Thymus (tissue), 11 donors: ENCODE results near the gene BID. TPM values are rescaled to one million over a fixed set of nuclear protein-coding genes. Genes with fewer than 3 reads are reported as not detected.

Source experiments
- DNase-seq, 9 donors: peaks; one replicate each; pipeline ENCODE4 v3.0.0-alpha.2; 2013; ENCODE audit warnings: low spot score in 9 of 9, low read depth in 6 of 9, missing footprints in 1 of 9
- H3K27ac ChIP-seq, 2 donors: one replicate each; pipeline ENCODE4 v1.5.1; 2013; ENCODE audit warnings: control low read depth in 1 of 2, low read depth in 1 of 2, low read length in 1 of 2, mild to moderate bottlenecking in 1 of 2, moderate library complexity in 1 of 2
- H3K27me3 ChIP-seq, 2 donors: one replicate each; pipeline ENCODE4 v1.5.1; 2013; ENCODE audit warnings: low read length in 1 of 2; ENCODE audit not compliant: control insufficient read depth in 2 of 2, insufficient read depth in 1 of 2
- H3K36me3 ChIP-seq, 2 donors: one replicate each; pipeline ENCODE4 v1.5.1; 2013; ENCODE audit warnings: low read length in 1 of 2, mild to moderate bottlenecking in 1 of 2, moderate library complexity in 1 of 2; ENCODE audit not compliant: control insufficient read depth in 2 of 2, insufficient read depth in 2 of 2
- H3K4me1 ChIP-seq, 2 donors: one replicate each; pipeline ENCODE4 v1.5.1; 2013; ENCODE audit warnings: low read length in 2 of 2; ENCODE audit not compliant: control insufficient read depth in 2 of 2, insufficient read depth in 2 of 2
- H3K4me3 ChIP-seq, 2 donors: one replicate each; pipeline ENCODE4 v1.5.1; 2013; ENCODE audit warnings: low read length in 2 of 2, control low read depth in 1 of 2, mild to moderate bottlenecking in 1 of 2
- H3K9me3 ChIP-seq, 2 donors: one replicate each; pipeline ENCODE4 v1.5.1; 2013; ENCODE audit warnings: low read length in 1 of 2, mild to moderate bottlenecking in 1 of 2; ENCODE audit not compliant: control insufficient read depth in 2 of 2, insufficient read depth in 1 of 2
- WGBS: extraction: QIAGEN DNeasy Blood & Tissue Kit; methylation state at CpG from one replicate; pipeline ENCODE4 v1.1.7; 2013; 5-methylcytosine and 5-hydroxymethylcytosine counted together
- polyA plus RNA-seq: library from polyadenylated mRNA; stranded (reverse); fragments of 200-250 nt; gene quantifications from one replicate; pipeline ENCODE4 v1.2.3, GENCODE V29; 2013
- total RNA-seq: library from RNA; stranded (reverse); fragments of 120-200 nt; gene quantifications from one replicate; pipeline ENCODE4 v1.2.4, GENCODE V29; 2013
- donor health status: healthy.

Gene BID
- total and polyA plus RNA-seq, 2 donors = 32.5 to 46.7 TPM

GRCh38 chr22:17795661-17796548, 21.6 kb upstream of the BID start:
- peaks cover 52 to 80% of the 10 kb centered on the region in 2 donors for H3K4me1 ChIP-seq
- H3K36me3 ChIP-seq = no peaks in the 10 kb centered on the region
- peak overlapping the region; percentile 69 to 73 for H3K27ac ChIP-seq

GRCh38 chr22:17794726-17795542, 20.7 kb upstream of the BID start:
- Histone ChIP-seq H3K4me1 (peaks cover 52 to 71% of the 10 kb centered on the region in 2 donors), H3K27ac (peak overlapping the region; percentile 72 to 73), H3K9me3 (no peaks in the 10 kb centered on the region), H3K4me3 (no peak overlapping the region), H3K36me3 (peaks cover 0 to 3% of the 10 kb centered on the region in 2 donors), H3K27me3 (no peaks in the 10 kb centered on the region)
- DNase-seq = peak in 5 of 9 donors; percentile 57 to 86 (median 64)
- 59% methylated on average over 25 of the region's 25 CpGs for WGBS

More at GRCh38 chr22:17795661-17796548, 21.6 kb upstream of the BID start:
- 76% methylated on average over 32 of the region's 32 CpGs for WGBS
- Histone ChIP-seq H3K9me3 (no peaks in the 10 kb centered on the region), H3K27me3 (no peaks in the 10 kb centered on the region), H3K4me3 (no peak overlapping the region)
- peak in 1 of 9 donors; percentile 37 for DNase-seq

DNA sequence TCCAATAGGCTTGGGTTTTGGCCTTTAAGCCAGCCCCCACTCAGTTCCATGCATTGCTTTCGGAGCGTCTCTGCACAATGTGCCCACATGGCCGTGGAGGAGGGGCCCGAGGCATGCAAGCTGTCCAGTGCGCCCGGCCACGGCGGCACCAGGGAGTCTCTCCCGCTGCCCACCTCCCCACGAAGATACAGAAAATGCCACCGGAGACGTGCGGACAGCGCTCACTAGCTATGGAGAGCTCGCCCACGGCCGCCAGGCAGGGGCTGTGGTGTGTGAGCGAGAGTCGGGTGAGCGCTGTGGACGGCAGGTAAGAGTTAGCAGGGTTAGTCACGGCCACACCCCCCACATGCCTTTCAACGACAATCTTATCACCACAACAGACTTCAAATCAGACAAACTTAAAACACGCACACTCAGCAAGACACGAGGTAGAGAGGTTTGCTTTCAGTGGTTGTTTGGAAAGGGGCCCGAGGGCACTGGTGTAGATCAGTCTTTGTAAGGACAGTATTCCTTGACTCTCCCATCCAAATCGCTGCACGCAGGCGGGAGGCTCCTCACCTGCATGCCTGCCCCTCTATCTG, 18.7 kb upstream of the BID start:
- Histone ChIP-seq H3K27ac (no peak overlapping the region), H3K9me3 (no peaks in the 10 kb centered on the region), H3K4me1 (peaks cover 41 to 56% of the 10 kb centered on the region in 2 donors), H3K4me3 (no peak overlapping the region), H3K27me3 (no peaks in the 10 kb centered on the region), H3K36me3 (peaks cover 0 to 4% of the 10 kb centered on the region in 2 donors)
- DNase-seq = no peak
- 96% methylated on average over 29 of the region's 29 CpGs for WGBS

DNA sequence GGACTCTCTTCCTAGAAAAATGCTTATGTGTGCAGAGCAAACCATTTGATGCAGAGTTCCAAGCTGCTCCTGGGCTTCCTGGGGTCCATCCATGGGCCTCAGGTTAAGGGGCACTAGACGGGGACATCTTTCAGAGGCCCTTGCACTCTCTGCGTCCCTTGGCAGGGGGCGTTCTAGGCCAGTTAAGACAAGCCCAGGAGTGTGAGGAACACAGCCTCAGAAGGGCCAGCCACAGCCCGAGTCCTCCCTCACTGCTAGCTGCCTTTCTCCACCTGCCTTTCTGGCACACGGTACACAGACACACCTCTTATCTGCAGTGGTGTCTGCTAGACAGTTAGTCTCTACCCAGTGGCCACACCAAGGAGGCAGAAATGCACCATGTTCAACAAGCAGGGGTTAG, 18.0 kb upstream of the BID start:
- DNase-seq = no peak
- Histone ChIP-seq H3K4me3 (no peak overlapping the region), H3K4me1 (peaks cover 39 to 50% of the 10 kb centered on the region in 2 donors), H3K36me3 (peaks cover 0 to 4% of the 10 kb centered on the region in 2 donors), H3K27ac (no peak overlapping the region), H3K27me3 (no peaks in the 10 kb centered on the region), H3K9me3 (no peaks in the 10 kb centered on the region)
- WGBS = 91% methylated on average over 5 of the region's 5 CpGs

- Histone ChIP-seq H3K4me1 (peaks cover 34 to 49% of the 10 kb centered on the region in 2 donors), H3K4me3 (no peak overlapping the region), H3K9me3 (no peaks in the 10 kb centered on the region), H3K27ac (no peak overlapping the region), H3K36me3 (peaks cover 0 to 4% of the 10 kb centered on the region in 2 donors), H3K27me3 (no peaks in the 10 kb centered on the region)
- DNase-seq = no peak
- 99% methylated on average over 21 of the region's 21 CpGs for WGBS
Measured at GRCh38 chr22:17791196-17791595, 16.9 kb upstream of the BID start.

- H3K4me3 ChIP-seq = no peak overlapping the region
- H3K27me3 ChIP-seq = no peaks in the 10 kb centered on the region
- H3K9me3 ChIP-seq = no peaks in the 10 kb centered on the region
- H3K4me1 ChIP-seq = peaks cover 21 to 37% of the 10 kb centered on the region in 2 donors
- no peak for DNase-seq
- H3K27ac ChIP-seq = no peak overlapping the region
- H3K36me3 ChIP-seq = peaks cover 0 to 4% of the 10 kb centered on the region in 2 donors
- WGBS = 97% methylated on average over 27 of the region's 27 CpGs
Measured at GRCh38 chr22:17789379-17790200, 15.3 kb upstream of the BID start.

- Histone ChIP-seq H3K4me3 (no peak overlapping the region), H3K36me3 (peaks cover 0 to 4% of the 10 kb centered on the region in 2 donors), H3K27ac (no peak overlapping the region), H3K4me1 (peaks cover 14 to 31% of the 10 kb centered on the region in 2 donors), H3K9me3 (no peaks in the 10 kb centered on the region), H3K27me3 (no peaks in the 10 kb centered on the region)
- 97% methylated on average over 32 of the region's 32 CpGs for WGBS
- no peak for DNase-seq
Measured at GRCh38 chr22:17788528-17789378, 14.5 kb upstream of the BID start.
